Fibroblast of peridontal ligament (primary cell): ENCODE measurements around the gene ANXA5.

Source experiments
- DNase-seq: peaks from one replicate; pipeline ENCODE4 v3.0.0-alpha.2; 2010; ENCODE audit errors: extremely low read depth

Gene ANXA5

DNA sequence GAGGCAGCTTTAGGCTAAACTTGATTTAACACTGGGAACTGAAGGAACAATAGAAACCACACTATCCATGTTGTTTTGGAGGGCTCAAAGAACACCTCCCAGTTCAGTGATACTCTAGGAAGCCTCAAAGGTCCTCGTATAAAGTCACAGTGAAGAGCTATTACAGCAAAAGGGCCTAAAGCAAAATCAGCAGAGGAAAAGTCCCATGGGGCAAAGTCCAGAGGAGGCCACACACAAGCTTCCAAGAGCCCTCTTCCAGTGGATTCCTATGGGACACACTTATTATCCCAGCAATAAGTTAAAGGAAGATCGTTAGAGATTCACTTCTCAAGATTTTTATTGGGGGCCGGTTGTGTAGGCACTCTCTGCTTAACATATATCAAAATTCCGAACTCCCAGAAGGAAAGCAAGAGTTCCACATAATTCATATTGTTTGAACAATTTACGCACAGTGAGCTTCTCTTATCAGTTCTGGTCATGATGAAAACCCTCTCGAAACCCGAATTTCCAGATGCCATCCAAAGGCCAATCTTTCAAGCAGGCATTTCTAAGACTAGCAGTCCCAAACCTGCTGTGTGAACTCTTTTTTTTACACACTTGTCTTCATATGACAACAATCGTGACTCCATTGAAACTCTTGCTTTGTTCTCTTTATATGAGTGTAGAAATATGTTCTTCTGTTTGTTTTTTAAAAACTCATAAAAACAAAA, 53.7 kb downstream of the ANXA5 start:
- DNase-seq: no peak

- peak; percentile 35 for DNase-seq
These were observed 54.5 kb downstream of the ANXA5 start for GRCh38 chr4:121642292-121642691.

DNA sequence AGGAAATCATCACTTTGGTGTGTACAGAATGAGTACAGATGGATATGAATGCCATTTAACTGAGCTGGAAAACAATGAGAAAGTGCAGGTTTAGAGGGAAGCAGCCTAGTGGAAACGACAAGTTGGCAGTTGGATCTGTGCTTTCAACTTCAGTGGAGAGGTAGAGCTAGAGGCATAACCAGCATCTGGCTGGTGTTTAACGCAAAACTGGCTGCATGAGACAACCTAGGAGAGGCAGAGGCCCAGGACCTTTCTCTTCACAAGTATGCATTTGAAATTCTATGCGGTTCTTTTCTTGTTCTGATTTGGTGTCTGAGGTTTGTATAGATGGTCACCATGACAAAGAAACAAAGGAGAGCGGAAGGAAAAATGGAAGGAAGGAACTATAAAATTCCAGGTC, 63.1 kb downstream of the ANXA5 start:
- no peak for DNase-seq

GRCh38 chr4:121632636-121633035, 64.1 kb downstream of the ANXA5 start:
- DNase-seq: no peak
